PC-3 (cell line): ENCODE data around the gene TRNP1. TPM values are rescaled to one million over a fixed set of nuclear protein-coding genes. Genes with fewer than 3 reads are reported as not detected.

Experiments used
- ATAC-seq: fragments of 200-7000 bp; cut with Tn5 transposase; 2 replicates; pipeline ENCODE4 v1.9.1; 2020; ENCODE audit warnings: mild to moderate bottlenecking, moderate library complexity
- BruUV-seq: library from RNA; stranded (reverse); fragments of 400-500 nt; replicated peaks from 2 replicates; lab custom pipeline; 2021; lab: Mats Ljungman, UMichigan
- CTCF ChIA-PET: fragments of 300-600 bp; sonication (Branson Sonifier 250); formaldehyde crosslinking; loops from one replicate; lab custom pipeline; 2022; ENCODE audit warnings: antibody characterized with exemption; lab: Charles Lee
- POLR2A ChIA-PET: fragments of 300-600 bp; sonication (Branson Sonifier 250); formaldehyde crosslinking; loops from one replicate; lab custom pipeline; 2022; ENCODE audit warnings: antibody characterized with exemption; ENCODE audit not compliant: unreplicated experiment; lab: Charles Lee
- DNase-seq: peaks from one replicate; pipeline ENCODE4 v3.0.0-alpha.2; 2015
- H2AFZ ChIP-seq: fragments of 300-600 bp; sonication (generic); 2 replicates; pipeline ENCODE4 v1.6.0; 2016; ENCODE audit warnings: antibody characterized with exemption, low read length
- H3F3A ChIP-seq: fragments of 300-600 bp; sonication (generic); one replicate; pipeline ENCODE4 v1.6.0; 2017; ENCODE audit warnings: antibody characterized with exemption, low read length, control low read depth, mild to moderate bottlenecking; ENCODE audit not compliant: unreplicated experiment
- H3K27ac ChIP-seq: fragments of 300-600 bp; sonication (generic); 2 replicates; pipeline ENCODE4 v1.5.1; 2016; ENCODE audit warnings: mild to moderate bottlenecking, low read length
- H3K27me3 ChIP-seq: fragments of 300-600 bp; sonication (generic); 2 replicates; pipeline ENCODE4 v1.6.1; 2016; ENCODE audit warnings: low read length, mixed read lengths
- H3K36me3 ChIP-seq: fragments of 300-600 bp; sonication (generic); 2 replicates; pipeline ENCODE4 v1.6.1; 2016; ENCODE audit warnings: low read depth, mixed run types, low read length, mixed read lengths
- H3K4me1 ChIP-seq: fragments of 300-600 bp; sonication (generic); 2 replicates; pipeline ENCODE4 v1.5.1; 2016; ENCODE audit warnings: low read length; ENCODE audit not compliant: insufficient read depth
- H3K4me2 ChIP-seq: fragments of 300-600 bp; sonication (generic); 2 replicates; pipeline ENCODE4 v1.6.0; 2016; ENCODE audit warnings: low read length
- H3K4me3 ChIP-seq: fragments of 300-600 bp; sonication (generic); 2 replicates; pipeline ENCODE4 v1.5.1; 2016; ENCODE audit warnings: mild to moderate bottlenecking, low read length, mixed read lengths
- H3K79me2 ChIP-seq: fragments of 300-600 bp; sonication (generic); 2 replicates; pipeline ENCODE4 v1.6.1; 2017; ENCODE audit warnings: low read length, mixed read lengths
- H3K9ac ChIP-seq: fragments of 300-600 bp; sonication (generic); 2 replicates; pipeline ENCODE4 v1.6.0; 2016; ENCODE audit warnings: mild to moderate bottlenecking, low read length
- H3K9me2 ChIP-seq: fragments of 300-600 bp; sonication (generic); replicated peaks from 2 replicates; pipeline ENCODE4 v1.6.1; 2016; ENCODE audit warnings: mixed run types, low read length, mixed read lengths
- H3K9me3 ChIP-seq: fragments of 300-600 bp; sonication (generic); 2 replicates; pipeline ENCODE4 v1.6.1; 2016; ENCODE audit warnings: low read length, mixed read lengths
- H4K20me1 ChIP-seq: fragments of 300-600 bp; sonication (generic); 2 replicates; pipeline ENCODE4 v1.6.1; 2016; ENCODE audit warnings: low read length, mixed read lengths
- EZH2 ChIP-seq: fragments of 300-600 bp; sonication (generic); IDR thresholded peaks from one replicate; pipeline ENCODE4 v1.6.1; 2017; ENCODE audit warnings: antibody characterized with exemption, mild to moderate bottlenecking, low read length; ENCODE audit not compliant: unreplicated experiment
- EZH2phosphoT487 ChIP-seq: fragments of 300-600 bp; sonication (generic); IDR thresholded peaks from 2 replicates; pipeline ENCODE4 v1.6.1; 2018; ENCODE audit warnings: mild to moderate bottlenecking, antibody characterized with exemption, low read length, borderline replicate concordance
- intact Hi-C: fragments of 100-400 bp; cut with micrococcal nuclease; formaldehyde crosslinking; loops from 2 replicates; pipeline ENCODE4 v1.9.0; 2023
- total RNA-seq: library from RNA; depleted of rRNA; stranded (reverse); fragments of >200 nt; gene quantifications from 2 replicates; pipeline ENCODE4 v1.2.3, GENCODE V29; 2014
- TF ChIP-seq, protein P1 (sequence below): fragments of 300-600 bp; sonication (generic); conservative IDR thresholded peaks from 2 replicates; pipeline ENCODE4 v1.5.1; 2017; ENCODE audit warnings: antibody characterized with exemption, low read depth, mild to moderate bottlenecking, low read length

The TRNP1 gene
- total RNA-seq, 1 experiment from 2014 or later: 108 TPM

DNA sequence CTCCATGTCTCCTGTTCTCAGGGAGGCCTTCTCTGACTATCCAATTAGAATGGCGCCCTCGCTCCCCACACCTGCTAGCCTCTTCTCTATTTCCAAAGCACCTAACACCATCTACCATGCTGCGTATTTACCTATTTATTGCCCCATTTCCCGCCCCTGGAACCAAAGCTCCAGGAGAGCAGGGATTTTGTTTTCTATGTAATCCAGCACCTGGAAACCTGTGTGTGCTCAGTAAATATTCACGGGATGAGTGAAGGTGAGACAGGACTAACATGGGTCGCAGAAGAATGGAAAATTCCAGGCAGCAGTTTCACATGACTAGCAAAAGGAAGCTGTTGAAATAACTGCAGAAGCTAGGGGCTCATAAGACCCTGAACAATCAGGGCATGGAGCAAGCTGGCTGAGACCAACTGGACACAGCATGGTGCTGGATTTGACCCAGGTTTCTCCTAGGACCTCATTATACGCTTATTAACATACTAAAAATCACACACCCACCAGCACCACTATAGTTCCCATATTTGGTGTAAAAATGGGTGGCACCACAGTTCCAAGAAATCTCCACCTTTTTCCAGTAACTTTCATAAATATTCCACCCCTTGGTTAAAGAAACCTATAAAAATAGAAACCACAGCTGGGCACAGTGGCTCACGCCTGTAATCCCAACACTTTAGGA is 34.2 kb downstream of the TRNP1 start:
- Histone ChIP-seq H4K20me1 (no peaks in the 10 kb centered on the region), H3K4me1 (peaks cover 16% of the 10 kb centered on the region), H3K9me2 (no peaks in the 10 kb centered on the region), H3K9ac (no peak overlapping the region), H3F3A (no peaks in the 10 kb centered on the region), H3K4me3 (no peak overlapping the region), H3K9me3 (no peaks in the 10 kb centered on the region), H3K27ac (no peak overlapping the region), H3K79me2 (no peaks in the 10 kb centered on the region), H2AFZ (no peak overlapping the region), H3K4me2 (no peak overlapping the region), H3K36me3 (no peaks in the 10 kb centered on the region), H3K27me3 (no peaks in the 10 kb centered on the region)
- ChIA-PET CTCF (no interaction called here), POLR2A (interaction anchor here (0.7 kb wide), 1 partner anchor 15 kb away, joined by 11 read pairs; the partner anchor contains the start of gene TENT5B)
- TF ChIP-seq EZH2phosphoT487 (no peak), EZH2 (no peak)
- TF ChIP-seq, protein P1, sequence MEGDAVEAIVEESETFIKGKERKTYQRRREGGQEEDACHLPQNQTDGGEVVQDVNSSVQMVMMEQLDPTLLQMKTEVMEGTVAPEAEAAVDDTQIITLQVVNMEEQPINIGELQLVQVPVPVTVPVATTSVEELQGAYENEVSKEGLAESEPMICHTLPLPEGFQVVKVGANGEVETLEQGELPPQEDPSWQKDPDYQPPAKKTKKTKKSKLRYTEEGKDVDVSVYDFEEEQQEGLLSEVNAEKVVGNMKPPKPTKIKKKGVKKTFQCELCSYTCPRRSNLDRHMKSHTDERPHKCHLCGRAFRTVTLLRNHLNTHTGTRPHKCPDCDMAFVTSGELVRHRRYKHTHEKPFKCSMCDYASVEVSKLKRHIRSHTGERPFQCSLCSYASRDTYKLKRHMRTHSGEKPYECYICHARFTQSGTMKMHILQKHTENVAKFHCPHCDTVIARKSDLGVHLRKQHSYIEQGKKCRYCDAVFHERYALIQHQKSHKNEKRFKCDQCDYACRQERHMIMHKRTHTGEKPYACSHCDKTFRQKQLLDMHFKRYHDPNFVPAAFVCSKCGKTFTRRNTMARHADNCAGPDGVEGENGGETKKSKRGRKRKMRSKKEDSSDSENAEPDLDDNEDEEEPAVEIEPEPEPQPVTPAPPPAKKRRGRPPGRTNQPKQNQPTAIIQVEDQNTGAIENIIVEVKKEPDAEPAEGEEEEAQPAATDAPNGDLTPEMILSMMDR: no peak
- BruUV-seq: no TSS peak
- DNase-seq (no peak), ATAC-seq (no peak)
- intact Hi-C loops: no loop called here

- Histone ChIP-seq H3K27me3 (no peaks in the 10 kb centered on the region), H3K9ac (no peak overlapping the region), H3K4me2 (no peak overlapping the region), H3K36me3 (no peaks in the 10 kb centered on the region), H3K4me3 (no peak overlapping the region), H3K9me3 (no peaks in the 10 kb centered on the region), H3K27ac (no peak overlapping the region), H3K9me2 (no peaks in the 10 kb centered on the region), H2AFZ (no peak overlapping the region), H3K79me2 (no peaks in the 10 kb centered on the region), H3K4me1 (peaks cover 16% of the 10 kb centered on the region), H4K20me1 (no peaks in the 10 kb centered on the region), H3F3A (no peaks in the 10 kb centered on the region)
- BruUV-seq: no TSS peak
- TF ChIP-seq, protein P1: no peak
- no peak for TF ChIP-seq EZH2phosphoT487
- TF ChIP-seq EZH2: no peak
- DNase-seq (no peak), ATAC-seq (no peak)
- ChIA-PET CTCF (no interaction called here), POLR2A (no interaction called here)
- intact Hi-C loops: no loop called here
Observed at GRCh38 chr1:27029517-27029916, 36.0 kb downstream of the TRNP1 start.
